Measurements from ENCODE around the gene FOXQ1.

FOXQ1 gene

GRCh38 chr6:1311400-1312202 is at the start of gene FOXQ1:
Gene FOXQ1, plus strand, starts transcription at chr6:1312098. Its CDS starts 607 bp downstream, at chr6:1312705.
- no peak for DNase-seq

DNA sequence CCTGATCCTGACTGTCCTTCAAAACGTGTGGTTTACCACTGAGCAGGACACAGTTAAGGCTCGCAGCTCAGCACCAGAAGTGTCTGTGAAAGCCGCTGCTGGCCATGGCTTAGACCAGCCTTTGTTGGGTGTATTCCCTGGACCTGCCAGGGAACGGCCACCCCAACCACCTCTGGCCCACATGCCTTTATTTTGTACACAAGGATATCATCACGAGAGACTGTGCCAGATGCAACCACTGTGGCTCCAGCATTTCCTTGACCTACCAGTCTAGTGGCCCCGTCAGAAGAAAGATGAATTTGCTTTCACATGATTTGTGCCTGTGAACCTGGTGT is 49.2 kb upstream of the FOXQ1 start:
- no peak for DNase-seq

GRCh38 chr6:1263039-1263849 is 48.7 kb upstream of the FOXQ1 start:
- DNase-seq: no peak

DNA sequence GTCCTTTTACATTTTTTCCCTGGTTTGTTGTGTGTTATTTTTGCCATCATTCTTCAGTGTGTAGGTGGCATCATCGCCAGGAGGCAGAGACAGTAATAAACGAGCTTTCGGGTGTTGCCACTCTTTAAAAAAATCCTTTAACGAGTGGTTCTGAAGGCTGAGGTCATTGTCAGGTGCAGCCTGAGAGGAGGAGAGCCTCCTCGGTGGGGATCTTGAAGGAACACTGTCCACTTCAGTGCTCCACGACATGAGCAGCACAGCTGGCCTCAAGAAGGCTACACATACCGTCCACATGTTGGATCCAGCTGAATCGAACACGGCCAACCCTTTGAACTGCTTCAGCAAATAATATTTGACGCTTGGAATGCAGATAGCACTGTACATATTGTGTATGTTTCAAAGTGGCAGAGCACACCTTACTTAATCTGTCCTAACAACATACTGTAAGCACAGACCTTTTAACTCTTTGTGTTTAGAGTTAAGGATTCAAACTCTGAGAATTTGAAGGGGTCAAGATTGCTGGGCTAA is 48.0 kb upstream of the FOXQ1 start:
- no peak for DNase-seq

DNA sequence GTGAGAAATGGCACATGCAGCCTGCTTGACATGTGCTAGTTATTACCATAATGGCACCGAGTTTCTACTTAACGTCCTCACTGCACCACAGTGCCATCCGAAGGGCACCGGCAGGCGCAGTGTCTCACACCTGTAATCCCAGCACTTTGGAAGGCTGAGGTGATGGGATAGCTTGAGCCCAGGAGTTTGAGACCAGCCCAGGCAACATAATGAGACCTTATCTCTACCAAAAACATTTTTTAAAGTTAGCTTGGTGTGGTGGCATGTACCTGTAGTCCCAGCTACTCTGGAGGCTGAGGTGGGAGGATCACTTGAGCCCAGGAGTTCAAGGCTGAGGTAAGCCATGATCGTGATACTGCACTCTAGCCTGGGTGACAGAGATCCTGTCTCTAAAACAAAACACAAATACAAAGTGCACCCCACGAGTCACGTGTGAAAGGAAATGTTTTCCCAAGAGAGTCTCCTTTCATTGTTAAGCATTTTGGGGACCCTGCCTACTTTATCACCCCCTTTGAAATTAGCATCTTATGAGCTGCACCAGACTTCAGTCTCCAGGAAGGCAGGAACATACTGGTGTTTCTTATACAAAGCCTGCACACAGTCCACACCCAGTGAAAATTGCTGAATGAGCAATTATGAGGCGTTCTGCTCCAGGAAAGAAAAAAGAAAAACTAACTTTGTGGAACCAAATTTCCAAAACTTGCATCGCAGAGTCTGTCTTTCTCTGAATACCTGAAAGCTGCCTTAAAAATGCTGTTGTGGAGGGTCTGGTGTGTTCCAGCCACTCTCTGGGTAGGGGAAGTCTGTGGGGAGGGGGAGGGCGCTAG is 47.1 kb upstream of the FOXQ1 start:
- no peak for DNase-seq

DNA sequence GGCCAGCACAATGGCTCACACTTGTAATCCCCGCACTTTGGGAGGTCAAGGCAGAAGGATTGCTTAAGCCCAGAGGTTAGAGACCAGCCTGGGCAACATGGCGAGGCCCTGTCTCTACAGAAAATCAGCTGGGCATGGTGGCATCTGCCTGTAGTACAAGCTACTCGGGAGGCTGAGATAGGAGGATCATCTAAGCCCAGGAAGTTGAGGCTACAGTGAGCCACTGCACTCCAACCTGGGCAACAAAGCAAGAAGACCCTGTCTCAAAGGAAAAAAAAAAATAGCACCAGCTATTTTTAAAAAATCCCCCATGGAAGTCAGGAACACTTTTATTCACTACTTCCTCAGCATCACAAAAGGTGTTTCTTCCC is 45.2 kb upstream of the FOXQ1 start:
- no peak for DNase-seq

DNA sequence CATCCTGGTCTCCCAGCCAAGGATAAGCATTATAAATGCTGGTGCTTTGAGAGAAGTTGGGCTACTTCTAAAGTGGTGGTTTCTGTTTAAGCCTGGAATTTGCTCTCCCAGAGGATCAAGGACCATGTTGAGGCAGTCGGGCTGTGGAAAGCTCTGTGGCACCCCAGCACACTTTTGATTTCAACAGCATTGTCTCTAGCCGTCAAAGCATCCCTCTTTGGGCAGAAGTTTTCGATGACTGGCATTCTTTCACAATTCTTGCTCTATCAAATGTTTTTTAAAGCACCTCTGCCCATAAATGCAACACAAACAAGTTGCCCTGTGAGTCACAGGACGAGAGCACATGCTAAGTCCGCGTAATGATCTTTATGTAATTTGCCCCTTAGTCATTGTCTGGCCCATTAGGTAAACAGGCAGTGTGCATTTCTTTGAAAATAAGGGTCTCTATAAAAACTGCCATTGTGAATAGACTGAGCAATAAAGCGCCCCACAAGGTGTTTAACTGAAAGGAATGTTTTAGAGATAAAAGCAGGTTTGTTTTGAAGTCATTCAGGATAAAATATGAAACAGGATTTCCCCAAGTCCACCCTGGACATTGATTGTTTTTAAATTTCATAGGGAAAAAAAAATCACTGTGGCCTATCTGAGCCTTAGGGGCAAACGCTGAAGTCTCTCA is 44.7 kb upstream of the FOXQ1 start:
- DNase-seq: no peak

DNA sequence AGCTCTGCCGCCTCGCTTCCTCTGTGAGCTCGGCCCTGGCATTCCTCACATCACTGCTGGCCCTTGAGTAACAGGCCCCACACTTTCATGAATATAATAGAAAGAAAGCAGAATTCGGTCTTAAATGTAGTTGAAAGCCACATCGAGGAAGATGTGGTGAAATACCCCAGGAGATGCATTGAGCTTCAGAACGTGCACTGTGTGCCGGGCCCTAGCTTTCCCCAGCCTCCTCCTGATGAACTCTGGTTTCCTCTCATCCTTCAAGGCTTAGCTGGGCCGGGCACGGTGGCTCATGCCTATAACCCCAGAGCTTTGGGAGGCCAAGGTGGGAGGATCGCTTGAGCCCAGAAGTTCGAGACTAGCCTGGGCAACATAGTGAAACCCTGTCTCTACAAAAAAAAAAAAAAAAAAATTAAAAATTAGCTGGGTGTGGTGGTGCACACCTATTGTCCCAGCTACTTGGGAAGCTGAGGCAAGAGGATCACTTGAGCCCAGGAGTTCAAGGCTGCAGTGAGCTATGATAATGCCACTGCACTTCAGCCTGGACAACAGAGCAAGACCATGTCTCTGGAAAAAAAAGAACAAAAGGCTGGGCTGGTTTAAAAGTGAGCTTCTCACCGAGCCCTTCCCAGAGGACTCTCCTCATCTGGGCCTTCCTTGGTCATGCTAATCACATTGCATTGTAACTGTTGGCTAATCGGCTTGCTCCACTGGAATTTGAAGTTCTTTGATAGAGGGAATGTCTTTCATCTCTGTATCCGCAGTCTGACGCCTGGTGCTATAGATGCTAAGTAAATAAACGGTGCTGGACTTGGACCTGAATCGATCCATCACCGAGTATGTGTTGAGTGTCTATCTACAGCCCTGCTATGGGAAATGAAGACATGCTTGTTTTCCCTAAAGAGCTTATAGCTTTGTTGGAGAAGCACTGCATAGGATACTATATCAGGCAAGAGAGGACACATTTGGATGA is 43.8 kb upstream of the FOXQ1 start:
- no peak for DNase-seq

GRCh38 chr6:1271071-1271763 is 40.7 kb upstream of the FOXQ1 start:
- no peak for DNase-seq

GRCh38 chr6:1278061-1278720 is 33.7 kb upstream of the FOXQ1 start:
- DNase-seq: no peak

- DNase-seq: no peak
Measured at GRCh38 chr6:1279065-1279464, 32.8 kb upstream of the FOXQ1 start.

DNA sequence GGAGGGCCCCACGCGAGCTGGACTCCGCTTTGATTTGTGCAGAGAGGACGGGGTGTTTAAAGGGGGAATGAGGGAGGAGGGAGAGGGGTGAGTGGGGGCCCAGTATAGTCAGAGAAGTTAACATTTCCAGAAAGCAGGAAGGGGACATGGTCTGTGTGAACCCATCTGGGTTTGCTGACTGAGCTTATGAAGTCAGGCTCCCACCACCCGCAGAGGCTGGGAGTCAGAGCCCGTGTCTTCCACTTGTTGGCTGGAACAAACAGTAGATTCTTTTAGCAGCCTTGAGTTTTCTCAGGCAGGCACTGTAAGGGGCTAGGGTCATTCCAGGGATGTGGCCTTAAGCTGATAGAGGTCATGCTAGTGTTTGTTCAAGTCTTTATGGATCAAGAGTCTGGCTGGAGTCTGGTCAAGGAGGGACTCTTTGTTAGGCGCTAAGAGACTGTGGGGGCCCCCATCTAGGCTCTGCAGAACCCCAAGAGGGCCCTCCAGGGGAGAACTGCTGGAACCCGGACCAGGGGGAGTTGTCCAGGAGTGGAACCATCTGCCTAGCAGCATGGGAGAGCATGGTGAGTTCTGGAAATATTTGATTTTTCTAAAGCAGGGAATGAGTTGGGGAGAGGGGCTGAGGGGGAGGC is 31.1 kb upstream of the FOXQ1 start:
- DNase-seq: no peak

DNA sequence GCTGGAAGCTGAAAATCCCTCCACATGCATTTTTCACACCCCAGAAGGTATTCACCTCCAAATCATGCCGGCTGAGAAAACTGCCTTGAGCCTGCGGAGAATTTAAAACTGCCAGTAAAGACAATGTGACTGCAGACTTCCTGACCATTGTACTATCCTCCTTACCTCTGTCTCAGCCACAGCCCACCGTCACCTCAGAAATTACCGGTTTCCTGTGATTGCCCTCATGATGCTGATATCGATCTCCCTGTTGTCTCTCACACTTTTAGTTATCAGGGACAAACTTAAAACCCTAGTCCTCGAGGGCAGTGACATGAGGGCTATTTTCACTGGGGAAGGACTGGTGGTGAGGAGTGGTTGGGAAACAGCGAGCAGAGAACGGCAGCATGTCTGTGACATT is 30.2 kb upstream of the FOXQ1 start:
- no peak for DNase-seq

- DNase-seq: no peak
Measured at GRCh38 chr6:1283501-1283900, 28.4 kb upstream of the FOXQ1 start.

- DNase-seq: no peak
Measured at GRCh38 chr6:1285556-1285955, 26.3 kb upstream of the FOXQ1 start.

- no peak for DNase-seq
Measured at GRCh38 chr6:1285956-1286355, 25.9 kb upstream of the FOXQ1 start.

DNA sequence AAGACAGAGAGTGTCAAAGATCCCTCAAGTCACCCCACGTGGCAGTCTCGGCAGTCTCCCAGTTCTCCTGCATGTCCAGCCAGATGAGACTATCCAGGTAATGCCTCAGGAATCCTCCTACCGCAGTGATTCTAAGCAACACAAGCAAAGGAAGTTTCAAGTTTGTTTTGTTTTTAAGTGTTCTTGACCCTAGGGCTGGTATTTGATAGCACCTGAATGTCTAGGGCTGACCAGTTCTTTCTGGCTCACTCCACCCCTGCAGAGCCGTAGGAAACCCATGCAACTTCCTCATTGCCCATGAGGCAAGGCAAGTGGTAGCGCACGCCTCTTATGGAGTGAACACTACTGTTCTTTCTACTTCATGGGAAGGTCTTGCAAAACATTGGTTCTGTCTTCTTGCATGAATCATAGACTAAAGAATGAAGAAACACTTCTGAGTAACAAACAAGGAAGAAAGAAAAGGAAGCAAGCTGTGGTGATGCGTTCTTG is 24.8 kb upstream of the FOXQ1 start:
- DNase-seq: no peak

DNA sequence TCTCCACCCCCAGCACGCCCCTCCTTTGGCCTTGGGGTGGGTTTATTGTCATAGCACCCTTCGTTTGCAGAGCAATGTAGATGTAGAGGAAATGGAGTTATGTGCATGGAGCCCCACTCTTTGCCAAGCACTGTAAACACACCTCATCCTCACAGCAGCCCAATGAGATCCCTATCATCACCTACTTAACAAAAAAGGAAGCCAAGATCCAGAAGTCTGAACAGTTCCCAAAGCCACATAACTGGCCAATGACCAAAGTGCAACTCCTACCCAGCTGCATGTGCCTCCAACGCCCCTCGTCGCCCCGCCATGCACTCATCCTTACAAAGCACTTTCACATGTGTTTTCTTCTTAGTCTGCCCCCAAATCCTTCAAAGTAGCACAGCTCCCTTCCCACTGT is 21.8 kb upstream of the FOXQ1 start:
- DNase-seq: no peak

- no peak for DNase-seq
Measured at GRCh38 chr6:1290805-1291204, 21.1 kb upstream of the FOXQ1 start.

- DNase-seq: no peak
Measured at GRCh38 chr6:1291381-1291780, 20.5 kb upstream of the FOXQ1 start.

All from amniotic stem cell (primary cell).